Measurements from ENCODE around the gene ANKRD45. TPM values are rescaled to one million over a fixed set of nuclear protein-coding genes. Genes with fewer than 3 reads are reported as not detected.
"Not testable (repeated sequence)": the region's sequence is repeated elsewhere in the genome, so short reads cannot be mapped to it uniquely, and the experiment has no call there.

Gene ANKRD45
- total RNA-seq, 1 experiment from 2014 or later = 0.31 TPM

DNA sequence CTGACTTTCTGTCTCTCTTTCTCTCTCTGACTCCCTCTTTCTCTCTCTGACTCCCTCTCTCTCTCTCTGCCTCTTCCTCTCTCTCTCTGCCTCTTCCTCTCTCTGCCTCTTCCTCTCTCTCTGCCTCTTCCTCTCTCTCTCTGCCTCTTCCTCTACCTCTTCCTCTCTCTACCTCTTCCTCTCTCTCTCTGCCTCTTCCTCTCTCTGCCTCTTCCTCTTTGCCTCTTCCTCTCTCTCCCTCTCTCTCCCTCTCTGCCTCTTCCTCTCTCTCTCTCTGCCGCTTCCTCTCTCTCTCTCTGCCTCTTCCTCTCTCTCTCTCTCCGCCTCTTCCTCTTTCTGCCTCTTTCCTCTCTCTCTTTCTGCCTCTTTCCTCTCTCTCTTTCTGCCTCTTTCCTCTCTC is 18.6 kb upstream of the ANKRD45 start:
- no peaks in the 10 kb centered on the region; the same call in 1 of the 2 replicates for H3K4me1 ChIP-seq (ENCODE audit: insufficient read depth, low read length)
- no peaks in the 10 kb centered on the region for H3K27me3 ChIP-seq (ENCODE audit: insufficient read depth, low read length)
- WGBS (ENCODE audit: extremely low coverage, insufficient read length, low lambda C conversion rate) = no CpG with 5 or more reads among the region's 2 CpGs
- H3K18ac ChIP-seq (ENCODE audit: insufficient read length, low read depth, low read length) = no peak overlapping the region
- H2BK5ac ChIP-seq (ENCODE audit: insufficient read length, low read length) = no peak overlapping the region
- no peak overlapping the region for H4K91ac ChIP-seq (ENCODE audit: insufficient read length, low read depth, low read length)
- H3K79me2 ChIP-seq (ENCODE audit: insufficient read depth, low read length) = no peaks in the 10 kb centered on the region
- H3T11ph ChIP-seq (ENCODE audit: low read length) = no peak overlapping the region
- no peaks in the 10 kb centered on the region; the same call in none of the 2 replicates for H3K27me3 Mint-ChIP-seq (ENCODE audit: low read depth)
- DNase-seq = no peak
- peak overlapping the region in 1 of 3 experiments; percentile 50; a peak in 3 of 7 replicates for H3K27ac Mint-ChIP-seq
- no peak overlapping the region for H4K5ac ChIP-seq (ENCODE audit: insufficient read length, low read depth, low read length)
- H3K79me1 ChIP-seq (ENCODE audit: insufficient read depth, low read depth, low read length, poor library complexity, severe bottlenecking) = no peaks in the 10 kb centered on the region
- H2BK15ac ChIP-seq (ENCODE audit: low read depth, low read length) = no peak overlapping the region
- H3K36me3 Mint-ChIP-seq (ENCODE audit: insufficient read depth in 1 of 3, low read depth in 3 of 3) = peaks cover 0 to 6% (median 0%) of the 10 kb centered on the region in 3 experiments; a peak in 2 of 7 replicates
- H3K9me3 Mint-ChIP-seq = peaks cover 5 to 9% of the 10 kb centered on the region in 2 experiments; a peak in 4 of 5 replicates
- H3K23me2 ChIP-seq (ENCODE audit: insufficient read length, low read depth, low read length, poor library complexity, severe bottlenecking) = no peaks in the 10 kb centered on the region
- no peak overlapping the region for H3K27ac ChIP-seq (ENCODE audit: insufficient read length, low read depth, low read length)
- peak overlapping the region in 1 of 2 experiments; percentile 50; a peak in 2 of 5 replicates for H3K4me3 Mint-ChIP-seq
- H2BK120ac ChIP-seq (ENCODE audit: low read depth, low read length, poor library complexity, severe bottlenecking) = no peak overlapping the region
- H3K4me2 ChIP-seq (ENCODE audit: insufficient read depth, insufficient read length, low read length) = no peak overlapping the region
- H2AK5ac ChIP-seq (ENCODE audit: insufficient read length, low read length) = no peak overlapping the region
- TF ChIP-seq, protein P1, sequence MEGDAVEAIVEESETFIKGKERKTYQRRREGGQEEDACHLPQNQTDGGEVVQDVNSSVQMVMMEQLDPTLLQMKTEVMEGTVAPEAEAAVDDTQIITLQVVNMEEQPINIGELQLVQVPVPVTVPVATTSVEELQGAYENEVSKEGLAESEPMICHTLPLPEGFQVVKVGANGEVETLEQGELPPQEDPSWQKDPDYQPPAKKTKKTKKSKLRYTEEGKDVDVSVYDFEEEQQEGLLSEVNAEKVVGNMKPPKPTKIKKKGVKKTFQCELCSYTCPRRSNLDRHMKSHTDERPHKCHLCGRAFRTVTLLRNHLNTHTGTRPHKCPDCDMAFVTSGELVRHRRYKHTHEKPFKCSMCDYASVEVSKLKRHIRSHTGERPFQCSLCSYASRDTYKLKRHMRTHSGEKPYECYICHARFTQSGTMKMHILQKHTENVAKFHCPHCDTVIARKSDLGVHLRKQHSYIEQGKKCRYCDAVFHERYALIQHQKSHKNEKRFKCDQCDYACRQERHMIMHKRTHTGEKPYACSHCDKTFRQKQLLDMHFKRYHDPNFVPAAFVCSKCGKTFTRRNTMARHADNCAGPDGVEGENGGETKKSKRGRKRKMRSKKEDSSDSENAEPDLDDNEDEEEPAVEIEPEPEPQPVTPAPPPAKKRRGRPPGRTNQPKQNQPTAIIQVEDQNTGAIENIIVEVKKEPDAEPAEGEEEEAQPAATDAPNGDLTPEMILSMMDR (conservative IDR thresholded peaks at IDR 0.05) = no peak
- H3K9ac ChIP-seq (ENCODE audit: extremely low read depth, insufficient read length, low read length) = no peak overlapping the region
- H3K23ac ChIP-seq (ENCODE audit: insufficient read length, low read depth, low read length) = no peak overlapping the region
- no peak overlapping the region for H3K56ac ChIP-seq (ENCODE audit: insufficient read length, low read depth, low read length)
- no peak overlapping the region for H4K8ac ChIP-seq (replicated peaks; ENCODE audit: insufficient read length, low read depth, low read length)
- peaks cover 5% of the 10 kb centered on the region for H3K9me3 ChIP-seq (ENCODE audit: control insufficient read depth, low read depth, low read length)
- H3K4me1 Mint-ChIP-seq = peaks cover 33 to 38% of the 10 kb centered on the region in 2 experiments
- H2BK20ac ChIP-seq (ENCODE audit: low read depth, low read length, poor library complexity, severe bottlenecking) = no peak overlapping the region
- H2BK12ac ChIP-seq (ENCODE audit: insufficient read length, low read depth, low read length) = no peak overlapping the region
- no peak overlapping the region for H3K14ac ChIP-seq (ENCODE audit: insufficient read depth, low read length)
- no peak overlapping the region for H3K4ac ChIP-seq (ENCODE audit: low read depth, low read length)
- no peaks in the 10 kb centered on the region for H4K20me1 ChIP-seq (ENCODE audit: control insufficient read depth, insufficient read depth, insufficient read length)
- H2AFZ ChIP-seq (ENCODE audit: low read length) = no peak overlapping the region

DNA sequence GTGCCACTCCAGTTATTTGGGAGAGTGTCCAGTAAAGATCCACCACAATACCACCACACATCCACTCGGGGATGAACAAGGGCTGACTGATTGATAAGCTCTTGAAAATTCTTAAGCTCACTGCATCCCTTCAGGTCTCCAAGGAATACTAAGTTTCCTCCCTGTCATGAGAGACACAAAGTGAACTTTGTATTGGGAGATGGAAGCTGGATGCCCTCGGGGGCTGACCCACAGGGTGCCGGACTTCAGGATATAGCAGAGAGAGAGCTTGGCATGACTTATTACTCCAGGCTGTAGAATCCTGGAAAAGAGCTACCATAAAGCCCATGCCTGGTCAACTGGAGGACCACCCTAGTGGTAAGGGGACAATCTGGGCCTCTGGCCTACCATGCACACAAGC is 15.5 kb upstream of the ANKRD45 start:
- H3K9me3 Mint-ChIP-seq; H3K4me2 ChIP-seq (ENCODE audit: insufficient read depth, insufficient read length, low read length); H2AFZ ChIP-seq (ENCODE audit: low read length); H3K79me1 ChIP-seq (ENCODE audit: insufficient read depth, low read depth, low read length, poor library complexity, severe bottlenecking); H4K91ac ChIP-seq (ENCODE audit: insufficient read length, low read depth, low read length); H2BK5ac ChIP-seq (ENCODE audit: insufficient read length, low read length); H2AK5ac ChIP-seq (ENCODE audit: insufficient read length, low read length); H2BK12ac ChIP-seq (ENCODE audit: insufficient read length, low read depth, low read length); H4K20me1 ChIP-seq (ENCODE audit: control insufficient read depth, insufficient read depth, insufficient read length); H3K4ac ChIP-seq (ENCODE audit: low read depth, low read length); H3T11ph ChIP-seq (ENCODE audit: low read length); H3K36me3 Mint-ChIP-seq (ENCODE audit: insufficient read depth in 1 of 3, low read depth in 3 of 3); H3K27me3 ChIP-seq (ENCODE audit: insufficient read depth, low read length); H3K23me2 ChIP-seq (ENCODE audit: insufficient read length, low read depth, low read length, poor library complexity, severe bottlenecking); DNase-seq; H3K9ac ChIP-seq (ENCODE audit: extremely low read depth, insufficient read length, low read length); H3K79me2 ChIP-seq (ENCODE audit: insufficient read depth, low read length); H3K27ac ChIP-seq (ENCODE audit: insufficient read length, low read depth, low read length); H3K56ac ChIP-seq (ENCODE audit: insufficient read length, low read depth, low read length); H4K8ac ChIP-seq (replicated peaks; ENCODE audit: insufficient read length, low read depth, low read length); H3K27ac Mint-ChIP-seq; H2BK20ac ChIP-seq (ENCODE audit: low read depth, low read length, poor library complexity, severe bottlenecking); H4K5ac ChIP-seq (ENCODE audit: insufficient read length, low read depth, low read length); H2BK15ac ChIP-seq (ENCODE audit: low read depth, low read length); H2BK120ac ChIP-seq (ENCODE audit: low read depth, low read length, poor library complexity, severe bottlenecking); H3K9me3 ChIP-seq (ENCODE audit: control insufficient read depth, low read depth, low read length); H3K14ac ChIP-seq (ENCODE audit: insufficient read depth, low read length); H3K23ac ChIP-seq (ENCODE audit: insufficient read length, low read depth, low read length); H3K27me3 Mint-ChIP-seq (ENCODE audit: low read depth); H3K18ac ChIP-seq (ENCODE audit: insufficient read length, low read depth, low read length); H3K4me1 ChIP-seq (ENCODE audit: insufficient read depth, low read length); H3K4me3 Mint-ChIP-seq: not testable (repeated sequence)
- peaks cover 43 to 56% of the 10 kb centered on the region in 2 experiments for H3K4me1 Mint-ChIP-seq
- no CpG with 5 or more reads among the region's 3 CpGs for WGBS (ENCODE audit: extremely low coverage, insufficient read length, low lambda C conversion rate)

Data from H9 (cell line).